ENCODE data around the gene ZNF678. TPM values are rescaled to one million over a fixed set of nuclear protein-coding genes. Genes with fewer than 3 reads are reported as not detected.

ZNF678 gene
- total and polyA plus RNA-seq, 2 of the 8 experiments (the other 6 are each of a cell fraction or from before 2014, with no cell fraction given) = 6.9 to 28.3 TPM

DNA sequence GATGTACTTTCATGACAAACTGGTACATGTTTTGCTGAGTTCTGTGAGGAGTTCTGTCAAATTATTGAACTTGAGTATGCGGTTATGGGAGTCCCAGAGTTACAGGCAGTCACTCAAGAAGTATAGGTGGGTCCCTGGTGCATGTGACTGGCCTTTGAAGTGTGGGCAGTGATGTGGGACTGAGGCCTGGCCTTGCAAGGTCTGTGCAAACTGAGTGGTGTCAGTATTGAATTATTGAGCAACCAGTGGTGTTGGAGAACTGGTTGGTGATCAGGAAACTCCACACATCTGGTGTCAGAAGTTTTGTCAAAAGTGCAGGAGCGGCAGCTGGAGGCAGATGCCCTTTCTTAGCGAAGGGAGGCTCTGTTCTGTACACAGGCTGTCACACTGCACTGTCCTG, 5.2 kb downstream of the ZNF678 start:
- ChIA-PET POLR2A (ENCODE audit: partially characterized antibody) (interaction anchor here (1.2 to 1.5 kb wide), 2 partner anchors 8 to 25 kb away, joined by 3 read pairs; no protein-coding TSS in a partner anchor), CTCF (ENCODE audit: partially characterized antibody) (no interaction called here)
- Histone ChIP-seq H3K79me1 (ENCODE audit: low read depth, low read length) (peaks cover 20% of the 10 kb centered on the region), H2BK12ac (ENCODE audit: low read depth, low read length) (no peak overlapping the region), H3K4me1 (replicated peaks in 1 of 4; ENCODE audit: control insufficient read depth in 3 of 4, insufficient read depth in 4 of 4, low read length in 3 of 4) (peaks cover 0 to 3% (median 0%) of the 10 kb centered on the region in 4 experiments; a peak in 1 of 7 replicates), H2AFZ (ENCODE audit: low read length) (no peak overlapping the region), H3K27ac (ENCODE audit: low read depth, low read length) (no peak overlapping the region), H3K9me3 (ENCODE audit: insufficient read depth in 2 of 2, low read depth in 1 of 2, low read length in 1 of 2) (no peaks in the 10 kb centered on the region; a peak in 1 of 4 replicates), H4K8ac (ENCODE audit: extremely low read depth, insufficient read depth, low read length) (no peak overlapping the region), H3K23ac (ENCODE audit: insufficient read length) (no peak overlapping the region), H3K4me3 (ENCODE audit: extremely low read depth in 1 of 4, insufficient read depth in 2 of 4, low read depth in 3 of 4, low read length in 4 of 4) (no peak overlapping the region), H2BK5ac (ENCODE audit: low read depth, low read length) (no peak overlapping the region), H4K20me1 (replicated peaks in 1 of 2; ENCODE audit: control insufficient read depth in 1 of 2, insufficient read depth in 2 of 2, low read length in 2 of 2) (peaks cover 4 to 7% of the 10 kb centered on the region in 2 experiments), H3K36me3 (ENCODE audit: control insufficient read depth in 2 of 4, insufficient read depth in 4 of 4, low read length in 3 of 4) (no peaks in the 10 kb centered on the region; a peak in 3 of 8 replicates), H3K27me3 (replicated peaks in 1 of 4; ENCODE audit: control insufficient read depth in 3 of 4, extremely low read depth in 1 of 4, insufficient read depth in 3 of 4, low read length in 3 of 4) (peaks cover 0 to 1% (median 0%) of the 10 kb centered on the region in 4 experiments; a peak in 1 of 7 replicates), H3K23me2 (ENCODE audit: low read depth, low read length) (no peaks in the 10 kb centered on the region), H2BK120ac (replicated peaks; ENCODE audit: low read depth, low read length) (no peak overlapping the region), H4K91ac (replicated peaks; ENCODE audit: insufficient read length, low read length) (no peak overlapping the region), H2BK15ac (ENCODE audit: low read length) (no peak overlapping the region), H3K18ac (ENCODE audit: extremely low read depth, low read length) (no peak overlapping the region), H3K9ac (replicated peaks in 1 of 4; ENCODE audit: extremely low read depth in 1 of 4, low read depth in 3 of 4, low read length in 3 of 4) (no peak overlapping the region), H2AK5ac (ENCODE audit: low read depth, low read length) (no peak overlapping the region), H3K14ac (ENCODE audit: insufficient read length) (no peak overlapping the region), H4K5ac (ENCODE audit: insufficient read length, low read depth, low read length) (no peak overlapping the region), H3K56ac (replicated peaks; ENCODE audit: insufficient read length, low read depth, low read length) (no peak overlapping the region), H3K4ac (replicated peaks; ENCODE audit: insufficient read length, low read depth, low read length) (no peak overlapping the region), H2BK20ac (ENCODE audit: low read length) (no peak overlapping the region), H3K4me2 (ENCODE audit: insufficient read depth in 1 of 2, low read depth in 2 of 2, low read length in 2 of 2) (no peak overlapping the region), H3K79me2 (ENCODE audit: control insufficient read depth in 1 of 2, insufficient read depth in 2 of 2, low read length in 2 of 2) (peaks cover 12 to 87% of the 10 kb centered on the region in 2 experiments)
- 94% methylated on average over 3 of the region's 3 CpGs; no CpG with 5 or more reads in 1 of the 2 experiments for WGBS, 2 experiments (ENCODE audit: extremely low coverage in 1 of 2, insufficient coverage in 1 of 2, insufficient read length in 1 of 2, insufficient replicate concordance in 2 of 2, low coverage in 1 of 2, low lambda C conversion rate in 2 of 2, missing lambda C conversion rate in 1 of 2)
- no peak for DNase-seq (ENCODE audit: low read depth in 1 of 2, low spot score in 2 of 2)
- TF ChIP-seq POLR2A (IDR thresholded peaks at IDR 0.05; ENCODE audit: control extremely low read depth in 1 of 2, low read depth in 2 of 2, low read length in 2 of 2) (no peak), ASH2L (IDR thresholded peaks at IDR 0.05; ENCODE audit: low read length) (no peak), CBX5 (IDR thresholded peaks at IDR 0.05; ENCODE audit: low read depth, low read length) (no peak), CREB1 (IDR thresholded peaks at IDR 0.05) (no peak), SIX5 (IDR thresholded peaks at IDR 0.05; ENCODE audit: low read depth, low read length) (no peak)
- TF ChIP-seq, protein P1, sequence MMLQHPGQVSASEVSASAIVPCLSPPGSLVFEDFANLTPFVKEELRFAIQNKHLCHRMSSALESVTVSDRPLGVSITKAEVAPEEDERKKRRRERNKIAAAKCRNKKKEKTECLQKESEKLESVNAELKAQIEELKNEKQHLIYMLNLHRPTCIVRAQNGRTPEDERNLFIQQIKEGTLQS (IDR thresholded peaks at IDR 0.05; ENCODE audit: insufficient read depth, low read depth, low read length) = no peak
- FAIRE-seq = no peak

Data from H1 (cell line).